K562 (cell line): Measurements from ENCODE around the gene CCDC141. TPM values are rescaled to one million over a fixed set of nuclear protein-coding genes. Genes with fewer than 3 reads are reported as not detected.

Experiments
- ATAC-seq: fragments of 200-7000 bp; cut with Tn5 transposase; 3 replicates; pipeline ENCODE4 v1.9.1; 2020; ENCODE audit warnings: moderate library complexity
- BruUV-seq: library from RNA; stranded (reverse); fragments of 400-500 nt; replicated peaks from 2 replicates; lab custom pipeline; 2021; lab: Mats Ljungman, UMichigan
- CTCF ChIA-PET: fragments of 300-600 bp; formaldehyde crosslinking; extraction: SDS; loops from one replicate; lab custom pipeline; 2021; ENCODE audit warnings: low intra/inter-chr PET ratio; lab: Yijun Ruan, JAX
- POLR2A ChIA-PET: fragments of 300-600, 350-650 bp; sonication (Branson Sonifier 250); formaldehyde crosslinking; extraction: SDS; loops from one replicate; lab custom pipeline; 2021; ENCODE audit warnings: antibody characterized with exemption, inconsistent platforms; lab: Yijun Ruan, JAX
- DNase-seq, 4 experiments: peaks; one replicate each; pipeline versions ENCODE4 v3.0.0 to v3.0.0-alpha.2; 2011 to 2018; ENCODE audit warnings: low spot score in 3 of 4, mixed read lengths in 3 of 4; ENCODE audit errors: extremely low read depth in 1 of 4
- FAIRE-seq: peaks from 2 replicates; lab custom pipeline; 2011; peaks lifted over from hg19 to GRCh38; lab: Jason Lieb, UNC
- H2AFZ ChIP-seq: 2 replicates; pipeline ENCODE4 v1.6.0; 2011; ENCODE audit warnings: low read depth, low read length, control low read depth, inconsistent platforms
- H3K27ac ChIP-seq: fragments of 200-600 bp; 3 replicates; pipeline ENCODE4 v1.8.0; 2011; ENCODE audit warnings: low read depth, mild to moderate bottlenecking, control low read depth, inconsistent platforms, low read length, moderate library complexity, mixed read lengths; ENCODE audit errors: extremely low read depth
- H3K27me3 ChIP-seq, 2 experiments: fragments of 300-600 bp in 1 of 2; 2 replicates in 1 of 2; 3 replicates in 1 of 2; pipeline versions ENCODE4 v1.6.0 to v1.8.0; 2011; ENCODE audit warnings: inconsistent platforms in 2 of 2, low read length in 2 of 2, mild to moderate bottlenecking in 1 of 2, mixed read lengths in 1 of 2, moderate library complexity in 1 of 2; ENCODE audit not compliant: control insufficient read depth in 2 of 2, insufficient read depth in 2 of 2
- H3K36me3 ChIP-seq: fragments of 300-600 bp; 3 replicates; pipeline ENCODE4 v1.8.0; 2011; ENCODE audit warnings: mild to moderate bottlenecking, low read length, inconsistent platforms; ENCODE audit not compliant: control insufficient read depth, insufficient read depth
- H3K4me1 ChIP-seq, 2 experiments: fragments of 200-600 bp in 1 of 2; replicated peaks in 1 of 2; 2 replicates in 1 of 2; 3 replicates in 1 of 2; pipeline versions ENCODE4 v1.5.1 to v1.8.0; 2011; ENCODE audit warnings: inconsistent platforms in 2 of 2, low read length in 2 of 2, mild to moderate bottlenecking in 1 of 2, mixed read lengths in 1 of 2, moderate library complexity in 1 of 2; ENCODE audit not compliant: control insufficient read depth in 2 of 2, insufficient read depth in 2 of 2
- H3K4me2 ChIP-seq: 2 replicates; pipeline ENCODE4 v1.6.1; 2011; ENCODE audit warnings: low read length, control low read depth, inconsistent platforms, mixed read lengths; ENCODE audit not compliant: insufficient read depth
- H3K4me3 ChIP-seq: fragments of 200-600 bp; sonication (generic), shearing (Covaris generic); 2 replicates; pipeline ENCODE4 v1.5.1; 2016; ENCODE audit warnings: control low read depth, inconsistent platforms
- H3K79me2 ChIP-seq: fragments of 200-600 bp; 3 replicates; pipeline ENCODE4 v1.8.0; 2011; ENCODE audit warnings: low read length, inconsistent platforms; ENCODE audit not compliant: control insufficient read depth, insufficient read depth
- H3K9ac ChIP-seq, 2 experiments: 2 replicates each; pipeline versions ENCODE4 v1.6.0 to v1.6.1; 2011; ENCODE audit warnings: low read depth in 2 of 2, low read length in 2 of 2, control low read depth in 1 of 2, inconsistent platforms in 1 of 2, mild to moderate bottlenecking in 1 of 2, mixed read lengths in 1 of 2; ENCODE audit not compliant: insufficient read depth in 1 of 2
- H3K9me1 ChIP-seq: one replicate; pipeline ENCODE4 v1.6.0; 2011; ENCODE audit warnings: inconsistent platforms, mild to moderate bottlenecking, low read length, moderate library complexity; ENCODE audit not compliant: control insufficient read depth, insufficient read depth
- H3K9me3 ChIP-seq: replicated peaks from 2 replicates; pipeline ENCODE4 v1.5.1; 2011; ENCODE audit warnings: low read depth, low read length, inconsistent platforms; ENCODE audit not compliant: control insufficient read depth, insufficient read depth
- H4K20me1 ChIP-seq: replicated peaks from 2 replicates; pipeline ENCODE4 v1.6.1; 2011; ENCODE audit warnings: low read length, inconsistent platforms, mixed read lengths; ENCODE audit not compliant: control insufficient read depth, insufficient read depth
- ERF ChIP-seq: fragments of 450-650 bp; formaldehyde crosslinking; IDR thresholded peaks from 2 replicates; pipeline ENCODE4 v1.4.0; 2020; ENCODE audit warnings: mild to moderate bottlenecking, mixed read lengths
- HMBOX1 ChIP-seq: sonication (generic); IDR thresholded peaks from 2 replicates; pipeline ENCODE4 v1.6.1; 2016
- MIER1 ChIP-seq: fragments of 450-650 bp; IDR thresholded peaks from 2 replicates; pipeline ENCODE4 v1.6.1; 2016; ENCODE audit warnings: antibody characterized with exemption, mild to moderate bottlenecking, low read depth
- MLLT1 ChIP-seq, 2 experiments: fragments of 450-650 bp; IDR thresholded peaks; 2 replicates each; pipeline ENCODE4 v1.6.1; 2016
- RBM25 ChIP-seq: fragments of 200-400 bp; formaldehyde crosslinking; IDR thresholded peaks from 2 replicates; pipeline ENCODE4 v1.6.1; 2018; ENCODE audit warnings: low read length, low read depth, moderate library complexity; ENCODE audit not compliant: severe bottlenecking
- RNF2 ChIP-seq: sonication (generic); IDR thresholded peaks from 2 replicates; pipeline ENCODE4 v1.6.1; 2016
- ZC3H11A ChIP-seq: IDR thresholded peaks from 2 replicates; pipeline ENCODE4 v1.6.1; 2012; ENCODE audit warnings: low read depth, low read length, improper control_type of control experiment
- ZNF740 ChIP-seq, 3 experiments: fragments of 200-800 bp in 1 of 3; sonication (Bioruptor generic) in 1 of 3; sonication (generic) in 1 of 3; formaldehyde crosslinking in 1 of 3; IDR thresholded peaks; 2 replicates each; pipeline versions ENCODE4 v1.6.1 to v1.8.0; 2016 to 2022; ENCODE audit warnings: mild to moderate bottlenecking in 2 of 3, missing compliant biosample characterization in 2 of 3, missing genetic modification characterization in 2 of 3, missing genetic modification reagents in 1 of 3
- WGBS: fragments of 100-300 bp; shearing (Covaris generic); methylation state at CpG from one replicate; pipeline ENCODE4 v1.1.6; 2016; ENCODE audit warnings: low coverage, mixed read lengths; ENCODE audit not compliant: insufficient coverage; ENCODE audit errors: missing lambda C conversion rate; 5-methylcytosine and 5-hydroxymethylcytosine counted together
- in situ Hi-C: fragments of 300-500 bp; cut with MboI; formaldehyde crosslinking; loops from 4 replicates; pipeline ENCODE4 v1.15.0; 2018; ENCODE audit warnings: inconsistent platforms, mixed read lengths
- intact Hi-C: fragments of 100-400 bp; cut with micrococcal nuclease; formaldehyde crosslinking; loops from 2 replicates; pipeline ENCODE4 v1.14.2; 2022
- polyA plus RNA-seq, 8 experiments: library from polyadenylated mRNA; depleted of rRNA in 4 of 8; stranded (reverse) in 5 of 8; unstranded in 3 of 8; fragments of >200 nt; fragmentation: Nextera tagmentation in 2 of 8; fragmentation: Illumina TruSeq in 1 of 8; extraction: Ambion mirVana in 2 of 8; extraction: Trizol in 1 of 8; gene quantifications; 2 replicates each; pipeline versions ENCODE4 v1.2.1 to v1.2.3, GENCODE V29; 2011 to 2014; ENCODE audit warnings: inconsistent platforms in 1 of 8, missing spikeins in 1 of 8
- total RNA-seq, 7 experiments: library from RNA; depleted of rRNA in 6 of 7; stranded (reverse); fragments of >200 nt in 6 of 7; fragmentation: Illumina TruSeq in 2 of 7; extraction: Trizol in 2 of 7; gene quantifications; 2 replicates each; pipeline versions ENCODE4 v1.2.1 to v1.2.3, GENCODE V29; 2011 to 2021; ENCODE audit warnings: low replicate concordance in 1 of 7

CCDC141 gene
- total and polyA plus RNA-seq, 9 of the 15 experiments (the other 6 are each of a cell fraction or from before 2014, with no cell fraction given): 0.09 TPM; not detected in 8

GRCh38 chr2:179068991-179069643 is 19.2 kb upstream of the CCDC141 start:
- H3K79me2 ChIP-seq: no peaks in the 10 kb centered on the region
- POLR2A ChIA-PET: interaction anchor here (0.6 kb wide), 1 partner anchor 10 kb away, joined by 3 read pairs; no protein-coding TSS in a partner anchor
- intact Hi-C loops (no loop called here), in situ Hi-C loops (no loop called here)
- ATAC-seq (no peak), DNase-seq (no peak), FAIRE-seq (no peak)
- no peaks in the 10 kb centered on the region for H3K27me3 ChIP-seq
- no TSS peak for BruUV-seq
- H2AFZ ChIP-seq: no peak overlapping the region
- no peaks in the 10 kb centered on the region for H3K4me1 ChIP-seq
- no peak overlapping the region for H3K9ac ChIP-seq
- TF ChIP-seq RBM25: no peak
- no peak for TF ChIP-seq ZC3H11A
- TF ChIP-seq RNF2: no peak
- no peak for TF ChIP-seq MLLT1 (IDR thresholded peaks at IDR 0.05)
- TF ChIP-seq MIER1: no peak
- TF ChIP-seq HMBOX1: no peak
- no peak for TF ChIP-seq ERF (CRISPR knock-in tag)
- TF ChIP-seq ZNF740 (CRISPR knock-in tag; IDR thresholded peaks at IDR 0.05): no peak
- TF ChIP-seq ZNF740 (tag; IDR thresholded peaks at IDR 0.05): no peak
- no peak overlapping the region for H3K4me3 ChIP-seq
- no peak overlapping the region for H3K4me2 ChIP-seq
- CTCF ChIA-PET: no interaction called here
- H4K20me1 ChIP-seq: no peaks in the 10 kb centered on the region
- no peaks in the 10 kb centered on the region for H3K9me1 ChIP-seq
- 0% methylated on average over 2 of the region's 2 CpGs for WGBS
- H3K27ac ChIP-seq: no peak overlapping the region
- no peaks in the 10 kb centered on the region for H3K9me3 ChIP-seq
- no peaks in the 10 kb centered on the region for H3K36me3 ChIP-seq
